Spleen (tissue), 7 donors: Measurements from ENCODE around the gene DACH1.

Experiments used
- POLR2A ChIP-seq, 3 donors: fragments of 450-650 bp; IDR thresholded peaks; one replicate each; pipeline ENCODE4 v1.5.1; 2017; ENCODE audit warnings: antibody characterized with exemption in 3 of 3, mild to moderate bottlenecking in 1 of 3
- POLR2AphosphoS5 ChIP-seq, 3 donors: sonication (generic); formaldehyde crosslinking; IDR thresholded peaks; one replicate each; pipeline ENCODE4 v1.5.1; 2017; ENCODE audit warnings: antibody characterized with exemption in 3 of 3
- TF ChIP-seq, protein P1 (sequence below), 11 experiments: fragments of 200-600 bp in 7 of 11; fragments of 450-650 bp in 4 of 11; sonication (generic) in 4 of 11; IDR thresholded peaks in 8 of 11; conservative IDR thresholded peaks in 3 of 11; 1 replicate in 7 of 11; 2 replicates in 4 of 11; pipeline versions ENCODE4 v1.4.0 to v1.8.0; 2016 to 2021; ENCODE audit warnings: antibody characterized with exemption in 11 of 11, inconsistent platforms in 4 of 11, mild to moderate bottlenecking in 1 of 11
- donor health status: DM: no; HTN: no; CAD: no; lungs with moderate emphysema.
- donor health status: DM: no; HTN: no; CAD: no.
- donor health status: DM: no; HTN: no; CAD: no.

DNA sequence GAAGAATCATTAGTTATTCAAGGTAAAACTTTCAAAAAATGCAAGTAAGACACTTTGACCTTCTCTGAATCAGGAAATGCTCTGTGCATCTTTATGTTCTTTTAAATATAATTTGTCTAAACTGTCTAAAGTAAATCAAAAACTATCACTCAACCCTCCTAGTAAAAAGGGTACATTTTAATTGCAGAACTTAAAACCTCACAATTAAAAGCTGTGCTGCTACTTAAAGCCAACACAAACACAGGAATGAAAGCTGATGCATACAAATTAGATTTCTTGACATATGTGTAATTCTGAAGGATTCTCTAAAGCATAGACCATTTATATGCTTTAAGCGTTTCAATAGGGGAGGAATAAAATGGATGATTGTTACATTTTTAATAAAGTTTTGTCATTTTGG is 58.3 kb downstream of the DACH1 start:
- TF ChIP-seq, protein P1, sequence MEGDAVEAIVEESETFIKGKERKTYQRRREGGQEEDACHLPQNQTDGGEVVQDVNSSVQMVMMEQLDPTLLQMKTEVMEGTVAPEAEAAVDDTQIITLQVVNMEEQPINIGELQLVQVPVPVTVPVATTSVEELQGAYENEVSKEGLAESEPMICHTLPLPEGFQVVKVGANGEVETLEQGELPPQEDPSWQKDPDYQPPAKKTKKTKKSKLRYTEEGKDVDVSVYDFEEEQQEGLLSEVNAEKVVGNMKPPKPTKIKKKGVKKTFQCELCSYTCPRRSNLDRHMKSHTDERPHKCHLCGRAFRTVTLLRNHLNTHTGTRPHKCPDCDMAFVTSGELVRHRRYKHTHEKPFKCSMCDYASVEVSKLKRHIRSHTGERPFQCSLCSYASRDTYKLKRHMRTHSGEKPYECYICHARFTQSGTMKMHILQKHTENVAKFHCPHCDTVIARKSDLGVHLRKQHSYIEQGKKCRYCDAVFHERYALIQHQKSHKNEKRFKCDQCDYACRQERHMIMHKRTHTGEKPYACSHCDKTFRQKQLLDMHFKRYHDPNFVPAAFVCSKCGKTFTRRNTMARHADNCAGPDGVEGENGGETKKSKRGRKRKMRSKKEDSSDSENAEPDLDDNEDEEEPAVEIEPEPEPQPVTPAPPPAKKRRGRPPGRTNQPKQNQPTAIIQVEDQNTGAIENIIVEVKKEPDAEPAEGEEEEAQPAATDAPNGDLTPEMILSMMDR (IDR thresholded peaks at IDR 0.05 in 8 of 11, conservative IDR thresholded peaks at IDR 0.05 in 3 of 11): no peak
- TF ChIP-seq POLR2A (IDR thresholded peaks at IDR 0.05) (no peak), POLR2AphosphoS5 (IDR thresholded peaks at IDR 0.05) (no peak)
